Testis (tissue), 3 donors: Measurements from ENCODE around the gene POPDC2. TPM values are rescaled to one million over a fixed set of nuclear protein-coding genes. Genes with fewer than 3 reads are reported as not detected.

Experiments used
- DNase-seq: peaks from one replicate; pipeline ENCODE4 v3.0.0-alpha.2; 2019
- H3K27ac ChIP-seq, 2 donors: fragments of 200-600 bp; sonication (generic); one replicate each; pipeline ENCODE4 v1.5.1; 2019
- H3K27me3 ChIP-seq: fragments of 200-600 bp; sonication (generic); one replicate; pipeline ENCODE4 v1.5.1; 2019
- H3K36me3 ChIP-seq: fragments of 200-600 bp; sonication (generic); one replicate; pipeline ENCODE4 v1.5.1; 2017; ENCODE audit warnings: low read depth; ENCODE audit errors: missing control alignments
- H3K4me1 ChIP-seq: fragments of 200-600 bp; sonication (generic); one replicate; pipeline ENCODE4 v1.5.1; 2019
- H3K4me3 ChIP-seq, 2 donors: fragments of 200-600 bp; sonication (generic); one replicate each; pipeline ENCODE4 v1.5.1; 2017 to 2019
- H3K9me3 ChIP-seq: fragments of 200-600 bp; sonication (generic); one replicate; pipeline ENCODE4 v1.5.1; 2017
- CTCF ChIP-seq, 3 experiments: fragments of 450-650 bp in 2 of 3; fragments of 200-600 bp in 1 of 3; sonication (generic) in 1 of 3; IDR thresholded peaks; one replicate each; pipeline ENCODE4 v1.5.1; 2016 to 2019; ENCODE audit warnings: antibody characterized with exemption in 3 of 3, mild to moderate bottlenecking in 2 of 3, moderate library complexity in 1 of 3
- POLR2A ChIP-seq: fragments of 450-650 bp; IDR thresholded peaks from one replicate; pipeline ENCODE4 v1.6.1; 2017; ENCODE audit warnings: antibody characterized with exemption, mild to moderate bottlenecking, moderate library complexity
- WGBS, 2 donors: methylation state at CpG; one replicate each; pipeline ENCODE4 v1.1.5; 2018; 5-methylcytosine and 5-hydroxymethylcytosine counted together
- intact Hi-C: fragments of 100-400 bp; cut with DNase I; formaldehyde crosslinking; loops from one replicate; pipeline ENCODE4 v1.15.1; 2023; ENCODE audit warnings: low total_unique reads
- polyA plus RNA-seq: library from polyadenylated mRNA; stranded (reverse); fragments of 350-450 nt; fragmentation: Illumina TruSeq; extraction: RNeasy Lipid Tissue Mini Kit (QIAGEN cat#74804); gene quantifications from one replicate; pipeline ENCODE4 v1.2.3, GENCODE V29; 2014; ENCODE audit warnings: low read depth, low replicate concordance; ENCODE audit not compliant: insufficient read depth
- total RNA-seq, 2 donors: library from RNA; depleted of rRNA; stranded (reverse); fragments of >200 nt; gene quantifications; one replicate each; pipeline ENCODE4 v1.2.3, GENCODE V29; 2016

POPDC2 gene
- total and polyA plus RNA-seq, 3 donors from 2014 or later, result 4.1 to 8.0 (median 5.7) TPM

GRCh38 chr3:119664370-119664769 is 4.0 kb upstream of the POPDC2 start:
- intact Hi-C loops, result no loop called here
- DNase-seq, result no peak
- TF ChIP-seq CTCF (IDR thresholded peaks at IDR 0.05) (no peak), POLR2A (no peak)
- H3K27ac ChIP-seq, result no peak overlapping the region
- H3K27me3 ChIP-seq, result no peaks in the 10 kb centered on the region
- H3K9me3 ChIP-seq, result no peaks in the 10 kb centered on the region
- no peak overlapping the region for H3K4me3 ChIP-seq
- H3K4me1 ChIP-seq, result peaks cover 28% of the 10 kb centered on the region
- no peaks in the 10 kb centered on the region for H3K36me3 ChIP-seq
- WGBS, 2 donors, result 64 to 73% methylated on average over 4 of the region's 4 CpGs

GRCh38 chr3:119663885-119664284 is 3.5 kb upstream of the POPDC2 start:
- H3K4me3 ChIP-seq, result no peak overlapping the region
- 66 to 77% methylated on average over 2 of the region's 2 CpGs for WGBS, 2 donors
- DNase-seq, result no peak
- H3K9me3 ChIP-seq, result no peaks in the 10 kb centered on the region
- H3K4me1 ChIP-seq, result peaks cover 28% of the 10 kb centered on the region
- intact Hi-C loops, result no loop called here
- H3K27ac ChIP-seq, result no peak overlapping the region
- TF ChIP-seq CTCF (IDR thresholded peaks at IDR 0.05) (no peak), POLR2A (no peak)
- no peaks in the 10 kb centered on the region for H3K36me3 ChIP-seq
- H3K27me3 ChIP-seq, result no peaks in the 10 kb centered on the region

- intact Hi-C loops, result no loop called here
- peak overlapping the region in 1 of 2 donors; percentile 19 for H3K27ac ChIP-seq
- TF ChIP-seq POLR2A (no peak), CTCF (IDR thresholded peaks at IDR 0.05) (no peak)
Measured at GRCh38 chr3:119662604-119663373, 2.4 kb upstream of the POPDC2 start.

GRCh38 chr3:119659606-119660291 is 640 bp downstream of the POPDC2 start:
- Histone ChIP-seq H3K36me3 (no peaks in the 10 kb centered on the region), H3K27ac (peak overlapping the region; percentile 6 to 33), H3K4me1 (peaks cover 22% of the 10 kb centered on the region), H3K4me3 (no peak overlapping the region), H3K9me3 (no peaks in the 10 kb centered on the region), H3K27me3 (no peaks in the 10 kb centered on the region)
- DNase-seq, result no peak
- intact Hi-C loops, result no loop called here
- TF ChIP-seq CTCF (IDR thresholded peaks at IDR 0.05) (no peak), POLR2A (no peak)
- 86% methylated on average over 5 to 9 of the region's 9 CpGs for WGBS, 2 donors

More at GRCh38 chr3:119662604-119663373, 2.4 kb upstream of the POPDC2 start:
- H3K9me3 ChIP-seq, result no peaks in the 10 kb centered on the region
- 58 to 88% methylated on average over 1 of the region's 1 CpG for WGBS, 2 donors
- peaks cover 28% of the 10 kb centered on the region for H3K4me1 ChIP-seq
- no peaks in the 10 kb centered on the region for H3K27me3 ChIP-seq
- no peaks in the 10 kb centered on the region for H3K36me3 ChIP-seq
- peak; percentile 53 for DNase-seq
- no peak overlapping the region for H3K4me3 ChIP-seq
